GM12878 (cell line): ENCODE data around the gene LARGE1. TPM values are rescaled to one million over a fixed set of nuclear protein-coding genes. Genes with fewer than 3 reads are reported as not detected.

Experiments
- ATAC-seq: fragments of 200-7000 bp; cut with Tn5 transposase; 3 replicates; pipeline ENCODE4 v1.9.1; 2020; ENCODE audit warnings: mild to moderate bottlenecking, moderate library complexity
- BruUV-seq: library from RNA; stranded (reverse); fragments of 400-500 nt; replicated peaks from 2 replicates; lab custom pipeline; 2021; lab: Mats Ljungman, UMichigan
- CTCF ChIA-PET: fragments of 300-600 bp; sonication (Branson Sonifier 250); formaldehyde crosslinking; extraction: SDS; loops from one replicate; lab custom pipeline; 2021; ENCODE audit warnings: inconsistent platforms; lab: Yijun Ruan, JAX
- POLR2A ChIA-PET: fragments of 350-600 bp; formaldehyde crosslinking; extraction: SDS; loops from one replicate; lab custom pipeline; 2021; ENCODE audit warnings: inconsistent platforms; lab: Charles Lee
- RAD21 ChIA-PET: fragments of 300-600 bp; sonication (Branson Sonifier 250); formaldehyde crosslinking; loops from one replicate; lab custom pipeline; 2023; ENCODE audit warnings: antibody characterized with exemption; ENCODE audit not compliant: unreplicated experiment; lab: Charles Lee
- SMC1A ChIA-PET: fragments of 300-600 bp; sonication (Branson Sonifier 250); formaldehyde crosslinking; loops from one replicate; lab custom pipeline; 2023; ENCODE audit not compliant: unreplicated experiment, uncharacterized antibody; lab: Charles Lee
- DNase-seq: peaks from one replicate; pipeline ENCODE4 v3.0.0-alpha.2; 2011; ENCODE audit warnings: low read depth, low spot score
- FAIRE-seq: peaks from 3 replicates; lab custom pipeline; 2011; peaks lifted over from hg19 to GRCh38; lab: Jason Lieb, UNC
- H2AFZ ChIP-seq: 2 replicates; pipeline ENCODE4 v1.6.0; 2011; ENCODE audit warnings: low read depth, low read length, control low read depth; ENCODE audit not compliant: control insufficient read depth
- H3K27ac ChIP-seq: 2 replicates; pipeline ENCODE4 v1.5.1; 2011; ENCODE audit warnings: control low read depth; ENCODE audit not compliant: control insufficient read depth, insufficient read depth
- H3K27me3 ChIP-seq, 2 experiments: replicated peaks in 1 of 2; 2 replicates each; pipeline versions ENCODE4 v1.6.0 to v1.6.1; 2011; ENCODE audit warnings: low read length in 1 of 2; ENCODE audit not compliant: control insufficient read depth in 2 of 2, insufficient read depth in 2 of 2
- H3K36me3 ChIP-seq, 2 experiments: 2 replicates each; pipeline ENCODE4 v1.5.1; 2011; ENCODE audit warnings: low read length in 1 of 2; ENCODE audit not compliant: control insufficient read depth in 2 of 2, insufficient read depth in 2 of 2
- H3K4me1 ChIP-seq: 2 replicates; pipeline ENCODE4 v1.6.1; 2011; ENCODE audit warnings: mild to moderate bottlenecking, low read length, moderate library complexity, mixed read lengths; ENCODE audit not compliant: control insufficient read depth, insufficient read depth
- H3K4me2 ChIP-seq: 2 replicates; pipeline ENCODE4 v1.6.0; 2011; ENCODE audit warnings: control low read depth; ENCODE audit not compliant: control insufficient read depth, insufficient read depth
- H3K4me3 ChIP-seq: fragments of 200-600 bp; sonication (generic); 2 replicates; pipeline ENCODE4 v1.5.1; 2016
- H3K79me2 ChIP-seq: 2 replicates; pipeline ENCODE4 v1.6.0; 2011; ENCODE audit warnings: low read length; ENCODE audit not compliant: control insufficient read depth, insufficient read depth
- H3K9ac ChIP-seq: 2 replicates; pipeline ENCODE4 v1.8.0; 2011; ENCODE audit warnings: low read length, control low read depth, mixed read lengths; ENCODE audit not compliant: control insufficient read depth, insufficient read depth
- H3K9me3 ChIP-seq: replicated peaks from 3 replicates; pipeline ENCODE4 v1.5.1; 2011; ENCODE audit warnings: mild to moderate bottlenecking, low read length; ENCODE audit not compliant: control insufficient read depth, insufficient read depth
- H4K20me1 ChIP-seq: 2 replicates; pipeline ENCODE4 v1.6.0; 2011; ENCODE audit not compliant: control insufficient read depth, insufficient read depth
- IKZF2 ChIP-seq, 2 experiments: fragments of 450-650 bp; IDR thresholded peaks; 2 replicates each; pipeline ENCODE4 v1.6.1; 2017; ENCODE audit warnings: mild to moderate bottlenecking in 2 of 2, moderate library complexity in 2 of 2
- MYC ChIP-seq: IDR thresholded peaks from 2 replicates; pipeline ENCODE4 v1.6.1; 2011; ENCODE audit warnings: mild to moderate bottlenecking, low read length, moderate library complexity, inconsistent platforms; ENCODE audit not compliant: insufficient read depth, insufficient replicate concordance, insufficient read length, severe bottlenecking
- NKRF ChIP-seq: fragments of 450-650 bp; conservative IDR thresholded peaks from 2 replicates; pipeline ENCODE4 v1.6.1; 2017; ENCODE audit warnings: mild to moderate bottlenecking, moderate library complexity
- NRF1 ChIP-seq: conservative IDR thresholded peaks from 2 replicates; pipeline ENCODE4 v1.6.1; 2011; ENCODE audit warnings: mild to moderate bottlenecking, low read depth, low read length, improper control_type of control experiment
- POLR2AphosphoS2 ChIP-seq: IDR thresholded peaks from 2 replicates; pipeline ENCODE4 v1.6.1; 2011; ENCODE audit warnings: low read depth, mild to moderate bottlenecking, low read length, improper control_type of control experiment, moderate library complexity
- STAT1 ChIP-seq: fragments of 450-650 bp; conservative IDR thresholded peaks from 2 replicates; pipeline ENCODE4 v1.6.1; 2014; ENCODE audit warnings: antibody characterized with exemption, mild to moderate bottlenecking
- SUZ12 ChIP-seq: fragments of 200-600 bp; sonication (generic); IDR thresholded peaks from one replicate; pipeline ENCODE4 v1.6.1; 2018; ENCODE audit warnings: antibody characterized with exemption, mild to moderate bottlenecking; ENCODE audit not compliant: unreplicated experiment
- ZNF207 ChIP-seq: fragments of 450-650 bp; IDR thresholded peaks from 2 replicates; pipeline ENCODE4 v1.6.1; 2014; ENCODE audit warnings: antibody characterized with exemption, mild to moderate bottlenecking, borderline replicate concordance
- ZNF24 ChIP-seq: fragments of 450-650 bp; IDR thresholded peaks from 2 replicates; pipeline ENCODE4 v1.6.1; 2017; ENCODE audit warnings: antibody characterized with exemption, mild to moderate bottlenecking
- ZSCAN29 ChIP-seq: fragments of 450-650 bp; IDR thresholded peaks from 2 replicates; pipeline ENCODE4 v1.6.1; 2017; ENCODE audit warnings: mild to moderate bottlenecking, moderate library complexity
- WGBS: methylation state at CpG from one replicate; pipeline ENCODE4 v1.1.6; 2016; ENCODE audit warnings: low lambda C conversion rate; ENCODE audit not compliant: insufficient replicate concordance, insufficient coverage; ENCODE audit errors: missing lambda C conversion rate; 5-methylcytosine and 5-hydroxymethylcytosine counted together
- in situ Hi-C: fragments of 300-500 bp; cut with MboI; formaldehyde crosslinking; loops from 9 replicates; pipeline ENCODE4 v1.14.3; 2018; ENCODE audit warnings: mixed read lengths
- intact Hi-C: fragments of 100-400 bp; cut with micrococcal nuclease; formaldehyde crosslinking; loops from one replicate; pipeline ENCODE4 v1.14.2; 2022; ENCODE audit not compliant: unreplicated experiment
- polyA plus RNA-seq, 11 experiments: library from polyadenylated mRNA; depleted of rRNA in 4 of 11; unstranded in 6 of 11; stranded (reverse) in 5 of 11; fragments of >200 nt; fragmentation: Nextera tagmentation in 4 of 11; fragmentation: Illumina TruSeq in 1 of 11; extraction: Ambion mirVana in 4 of 11; extraction: Trizol in 1 of 11; gene quantifications; 1 replicate in 1 of 11; 2 replicates in 10 of 11; pipeline versions ENCODE4 v1.2.1 to v1.2.3, GENCODE V29; 2011 to 2016; ENCODE audit warnings: inconsistent platforms in 2 of 11, missing spikeins in 2 of 11, low read depth in 1 of 11
- total RNA-seq, 4 experiments: library from RNA; depleted of rRNA in 3 of 4; stranded (reverse); fragments of >200 nt in 3 of 4; fragmentation: Illumina TruSeq in 1 of 4; extraction: Trizol in 1 of 4; gene quantifications; 2 replicates each; pipeline versions ENCODE4 v1.2.1 to v1.2.3, GENCODE V29; 2013 to 2021
- TF ChIP-seq, protein P1 (sequence below): fragments of 450-650 bp; IDR thresholded peaks from 2 replicates; pipeline ENCODE4 v1.6.1; 2017; ENCODE audit warnings: low read depth, mild to moderate bottlenecking, moderate library complexity
- TF ChIP-seq, protein P2 (sequence below), 3 experiments: IDR thresholded peaks in 2 of 3; conservative IDR thresholded peaks in 1 of 3; 2 replicates each; pipeline ENCODE4 v1.5.1; 2011; ENCODE audit warnings: low read depth in 3 of 3, low read length in 3 of 3, mild to moderate bottlenecking in 3 of 3, control low read depth in 2 of 3, moderate library complexity in 2 of 3, inconsistent platforms in 1 of 3, mixed read lengths in 1 of 3; ENCODE audit not compliant: control insufficient read depth in 2 of 3, insufficient read depth in 1 of 3; ENCODE audit errors: extremely low read depth in 1 of 3
- TF ChIP-seq, protein P3 (sequence below): IDR thresholded peaks from 2 replicates; pipeline ENCODE4 v1.6.1; 2012; ENCODE audit warnings: mild to moderate bottlenecking, low read depth, low read length

LARGE1 gene
- total and polyA plus RNA-seq, 10 of the 15 experiments (the other 5 are each of a cell fraction or from before 2014, with no cell fraction given), result 3.2 to 41.4 (median 17.3) TPM

DNA sequence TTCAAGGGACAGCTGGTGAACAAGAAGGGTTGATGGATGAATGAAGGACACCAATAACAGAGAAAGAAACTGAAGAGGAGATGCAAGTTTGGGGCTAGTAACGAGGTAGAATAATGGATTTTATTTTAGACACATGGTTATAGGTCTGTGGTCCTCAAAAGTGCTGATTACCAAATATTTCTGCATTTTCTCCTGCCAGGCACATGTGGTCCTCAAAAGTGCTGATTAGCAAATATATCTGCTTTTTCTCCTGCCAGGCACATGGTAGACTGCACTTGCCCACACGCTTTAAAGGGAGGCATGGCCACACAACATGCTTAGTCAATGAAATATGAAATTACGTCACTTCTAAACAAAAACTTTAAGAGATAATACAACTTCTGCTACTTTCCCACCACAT, 489.0 kb downstream of the LARGE1 start (continued):
- no peak for TF ChIP-seq SUZ12
- TF ChIP-seq NRF1, result no peak
- TF ChIP-seq, protein P1, sequence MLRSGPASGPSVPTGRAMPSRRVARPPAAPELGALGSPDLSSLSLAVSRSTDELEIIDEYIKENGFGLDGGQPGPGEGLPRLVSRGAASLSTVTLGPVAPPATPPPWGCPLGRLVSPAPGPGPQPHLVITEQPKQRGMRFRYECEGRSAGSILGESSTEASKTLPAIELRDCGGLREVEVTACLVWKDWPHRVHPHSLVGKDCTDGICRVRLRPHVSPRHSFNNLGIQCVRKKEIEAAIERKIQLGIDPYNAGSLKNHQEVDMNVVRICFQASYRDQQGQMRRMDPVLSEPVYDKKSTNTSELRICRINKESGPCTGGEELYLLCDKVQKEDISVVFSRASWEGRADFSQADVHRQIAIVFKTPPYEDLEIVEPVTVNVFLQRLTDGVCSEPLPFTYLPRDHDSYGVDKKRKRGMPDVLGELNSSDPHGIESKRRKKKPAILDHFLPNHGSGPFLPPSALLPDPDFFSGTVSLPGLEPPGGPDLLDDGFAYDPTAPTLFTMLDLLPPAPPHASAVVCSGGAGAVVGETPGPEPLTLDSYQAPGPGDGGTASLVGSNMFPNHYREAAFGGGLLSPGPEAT, result no peak
- TF ChIP-seq MYC, result no peak
- TF ChIP-seq POLR2AphosphoS2, result no peak
- no peak for TF ChIP-seq ZNF207
- no peak for TF ChIP-seq STAT1

- Histone ChIP-seq H3K9ac (no peak overlapping the region), H3K4me2 (no peak overlapping the region), H3K79me2 (no peaks in the 10 kb centered on the region), H4K20me1 (no peaks in the 10 kb centered on the region), H3K36me3 (no peaks in the 10 kb centered on the region), H3K27me3 (no peaks in the 10 kb centered on the region), H3K4me1 (no peaks in the 10 kb centered on the region), H2AFZ (no peak overlapping the region), H3K27ac (no peak overlapping the region), H3K4me3 (no peak overlapping the region), H3K9me3 (no peaks in the 10 kb centered on the region)
- WGBS, result 80% methylated on average over 7 of the region's 7 CpGs
- RAD21 ChIA-PET, result no interaction called here
- SMC1A ChIA-PET, result no interaction called here
- no peak for DNase-seq
- in situ Hi-C loops (no loop called here), intact Hi-C loops (no loop called here)
- ATAC-seq, result no peak
- CTCF ChIA-PET, result no interaction called here
- no TSS peak for BruUV-seq
- POLR2A ChIA-PET, result no interaction called here
- no peak for FAIRE-seq
- no peak for TF ChIP-seq IKZF2 (IDR thresholded peaks at IDR 0.05)
- no peak for TF ChIP-seq ZSCAN29
- TF ChIP-seq, protein P2, sequence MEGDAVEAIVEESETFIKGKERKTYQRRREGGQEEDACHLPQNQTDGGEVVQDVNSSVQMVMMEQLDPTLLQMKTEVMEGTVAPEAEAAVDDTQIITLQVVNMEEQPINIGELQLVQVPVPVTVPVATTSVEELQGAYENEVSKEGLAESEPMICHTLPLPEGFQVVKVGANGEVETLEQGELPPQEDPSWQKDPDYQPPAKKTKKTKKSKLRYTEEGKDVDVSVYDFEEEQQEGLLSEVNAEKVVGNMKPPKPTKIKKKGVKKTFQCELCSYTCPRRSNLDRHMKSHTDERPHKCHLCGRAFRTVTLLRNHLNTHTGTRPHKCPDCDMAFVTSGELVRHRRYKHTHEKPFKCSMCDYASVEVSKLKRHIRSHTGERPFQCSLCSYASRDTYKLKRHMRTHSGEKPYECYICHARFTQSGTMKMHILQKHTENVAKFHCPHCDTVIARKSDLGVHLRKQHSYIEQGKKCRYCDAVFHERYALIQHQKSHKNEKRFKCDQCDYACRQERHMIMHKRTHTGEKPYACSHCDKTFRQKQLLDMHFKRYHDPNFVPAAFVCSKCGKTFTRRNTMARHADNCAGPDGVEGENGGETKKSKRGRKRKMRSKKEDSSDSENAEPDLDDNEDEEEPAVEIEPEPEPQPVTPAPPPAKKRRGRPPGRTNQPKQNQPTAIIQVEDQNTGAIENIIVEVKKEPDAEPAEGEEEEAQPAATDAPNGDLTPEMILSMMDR (IDR thresholded peaks at IDR 0.05 in 2 of 3, conservative IDR thresholded peaks at IDR 0.05 in 1 of 3; ENCODE audit: control insufficient read depth in 2 of 3, extremely low read depth in 1 of 3, insufficient read depth in 1 of 3, low read depth in 3 of 3, low read length in 3 of 3), result no peak
- TF ChIP-seq ZNF24, result no peak
- TF ChIP-seq NKRF, result no peak
- TF ChIP-seq, protein P3, sequence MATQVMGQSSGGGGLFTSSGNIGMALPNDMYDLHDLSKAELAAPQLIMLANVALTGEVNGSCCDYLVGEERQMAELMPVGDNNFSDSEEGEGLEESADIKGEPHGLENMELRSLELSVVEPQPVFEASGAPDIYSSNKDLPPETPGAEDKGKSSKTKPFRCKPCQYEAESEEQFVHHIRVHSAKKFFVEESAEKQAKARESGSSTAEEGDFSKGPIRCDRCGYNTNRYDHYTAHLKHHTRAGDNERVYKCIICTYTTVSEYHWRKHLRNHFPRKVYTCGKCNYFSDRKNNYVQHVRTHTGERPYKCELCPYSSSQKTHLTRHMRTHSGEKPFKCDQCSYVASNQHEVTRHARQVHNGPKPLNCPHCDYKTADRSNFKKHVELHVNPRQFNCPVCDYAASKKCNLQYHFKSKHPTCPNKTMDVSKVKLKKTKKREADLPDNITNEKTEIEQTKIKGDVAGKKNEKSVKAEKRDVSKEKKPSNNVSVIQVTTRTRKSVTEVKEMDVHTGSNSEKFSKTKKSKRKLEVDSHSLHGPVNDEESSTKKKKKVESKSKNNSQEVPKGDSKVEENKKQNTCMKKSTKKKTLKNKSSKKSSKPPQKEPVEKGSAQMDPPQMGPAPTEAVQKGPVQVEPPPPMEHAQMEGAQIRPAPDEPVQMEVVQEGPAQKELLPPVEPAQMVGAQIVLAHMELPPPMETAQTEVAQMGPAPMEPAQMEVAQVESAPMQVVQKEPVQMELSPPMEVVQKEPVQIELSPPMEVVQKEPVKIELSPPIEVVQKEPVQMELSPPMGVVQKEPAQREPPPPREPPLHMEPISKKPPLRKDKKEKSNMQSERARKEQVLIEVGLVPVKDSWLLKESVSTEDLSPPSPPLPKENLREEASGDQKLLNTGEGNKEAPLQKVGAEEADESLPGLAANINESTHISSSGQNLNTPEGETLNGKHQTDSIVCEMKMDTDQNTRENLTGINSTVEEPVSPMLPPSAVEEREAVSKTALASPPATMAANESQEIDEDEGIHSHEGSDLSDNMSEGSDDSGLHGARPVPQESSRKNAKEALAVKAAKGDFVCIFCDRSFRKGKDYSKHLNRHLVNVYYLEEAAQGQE, result no peak
Observed at GRCh38 chr22:33429281-33429680, 491.0 kb downstream of the LARGE1 start.
